NCI-H187 (cell line): ENCODE measurements around the gene TASP1.
"Not testable (repeated sequence)": the region's sequence is repeated elsewhere in the genome, so short reads cannot be mapped to it uniquely, and the experiment has no call there.

Experiments
- DNase-seq, 2 experiments: peaks; one replicate each; lab custom pipeline; 2025; lab: John Stamatoyannopoulos, UW

TASP1 gene

DNA sequence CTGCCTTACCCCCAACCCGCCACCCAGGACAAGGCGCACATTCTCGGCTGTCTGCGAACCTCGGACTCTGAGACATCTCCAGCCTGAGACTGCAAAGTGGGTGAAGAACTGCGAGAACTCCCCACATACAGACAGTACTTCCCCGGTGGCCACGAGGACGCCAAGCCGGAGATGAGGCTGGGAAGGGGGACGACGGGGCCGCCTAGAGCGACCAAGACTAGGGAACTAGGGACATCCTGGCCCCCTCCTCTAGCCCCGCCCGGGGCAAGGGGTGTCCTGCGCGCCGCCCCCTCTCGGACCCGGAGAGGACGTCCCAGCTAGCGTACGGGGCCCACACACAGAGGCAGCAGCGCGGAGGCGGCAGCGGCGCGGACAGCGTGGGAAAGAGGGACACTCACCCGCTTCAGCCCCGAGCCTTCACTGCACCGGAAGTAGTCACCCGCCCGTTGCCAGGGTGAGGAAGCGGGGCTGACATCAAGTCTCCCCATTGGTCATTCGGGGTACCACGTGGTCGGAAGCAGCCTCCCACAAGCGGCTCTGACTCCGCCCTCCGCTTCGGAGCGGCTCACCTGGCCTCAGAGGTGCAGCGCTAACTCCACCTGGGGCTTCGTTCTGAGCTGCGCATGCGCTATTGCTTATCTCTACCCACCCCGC lies at the start of gene TASP1:
TASP1 (minus strand) TSS at position 437 of the 654 bp plus-strand sequence. CDS start 8,854 bp downstream, outside the sequence.
- DNase-seq, result peak; percentile 85 to 88

DNA sequence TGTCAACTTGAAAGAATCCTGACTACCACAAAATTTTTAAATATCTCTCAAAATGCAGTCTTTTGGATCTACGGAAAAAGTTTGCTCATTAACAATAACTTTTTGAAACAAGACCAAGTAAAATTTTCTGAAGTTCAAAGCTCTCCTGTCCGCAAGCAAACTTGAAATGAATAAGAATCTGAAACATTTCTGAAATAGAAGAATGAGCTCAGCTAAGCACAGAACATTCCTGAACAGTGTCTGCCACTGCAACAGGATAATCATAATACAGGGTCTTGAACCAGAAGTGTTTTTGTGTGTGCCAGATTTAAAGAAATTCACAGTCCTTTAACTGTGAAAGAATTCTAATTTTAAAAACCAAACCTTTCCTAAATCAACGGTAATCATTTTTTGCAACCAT lies 49.1 kb upstream of the TASP1 start:
- DNase-seq, result no peak

- no peak for DNase-seq
Measured at GRCh38 chr20:13685623-13686022, 46.9 kb upstream of the TASP1 start.

DNA sequence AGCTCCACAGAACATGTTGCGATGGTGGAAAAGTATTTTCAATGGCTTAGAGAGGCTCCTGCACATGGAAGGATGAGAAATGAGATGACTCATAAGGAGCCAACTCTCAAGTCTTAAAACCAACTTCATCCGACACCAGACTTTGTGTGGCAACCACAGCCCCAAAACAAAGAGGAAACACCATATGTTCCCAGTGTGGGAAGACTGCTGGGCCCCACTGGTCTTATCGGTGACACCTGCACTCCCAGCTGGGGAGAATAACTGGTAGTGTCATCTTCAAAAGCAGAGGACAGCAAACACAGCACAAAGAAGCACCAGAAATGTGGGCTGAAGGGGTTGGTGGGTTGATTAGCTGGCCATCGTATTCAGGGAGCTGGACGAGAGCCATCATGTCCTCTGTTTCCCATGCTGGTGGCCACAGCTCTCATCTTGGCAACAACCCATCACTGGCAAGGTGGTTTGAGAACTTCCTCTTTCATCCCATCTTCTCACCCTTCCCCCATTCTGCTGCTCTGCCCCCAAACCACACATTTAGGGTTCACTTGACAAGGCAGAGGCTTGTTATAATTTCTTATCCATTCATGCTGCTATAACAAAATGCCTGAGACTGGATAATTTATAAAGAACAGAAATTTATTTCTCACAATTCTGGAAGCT lies 46.0 kb upstream of the TASP1 start:
- DNase-seq, result no peak

GRCh38 chr20:13683833-13684232 lies 45.1 kb upstream of the TASP1 start:
- no peak for DNase-seq

DNA sequence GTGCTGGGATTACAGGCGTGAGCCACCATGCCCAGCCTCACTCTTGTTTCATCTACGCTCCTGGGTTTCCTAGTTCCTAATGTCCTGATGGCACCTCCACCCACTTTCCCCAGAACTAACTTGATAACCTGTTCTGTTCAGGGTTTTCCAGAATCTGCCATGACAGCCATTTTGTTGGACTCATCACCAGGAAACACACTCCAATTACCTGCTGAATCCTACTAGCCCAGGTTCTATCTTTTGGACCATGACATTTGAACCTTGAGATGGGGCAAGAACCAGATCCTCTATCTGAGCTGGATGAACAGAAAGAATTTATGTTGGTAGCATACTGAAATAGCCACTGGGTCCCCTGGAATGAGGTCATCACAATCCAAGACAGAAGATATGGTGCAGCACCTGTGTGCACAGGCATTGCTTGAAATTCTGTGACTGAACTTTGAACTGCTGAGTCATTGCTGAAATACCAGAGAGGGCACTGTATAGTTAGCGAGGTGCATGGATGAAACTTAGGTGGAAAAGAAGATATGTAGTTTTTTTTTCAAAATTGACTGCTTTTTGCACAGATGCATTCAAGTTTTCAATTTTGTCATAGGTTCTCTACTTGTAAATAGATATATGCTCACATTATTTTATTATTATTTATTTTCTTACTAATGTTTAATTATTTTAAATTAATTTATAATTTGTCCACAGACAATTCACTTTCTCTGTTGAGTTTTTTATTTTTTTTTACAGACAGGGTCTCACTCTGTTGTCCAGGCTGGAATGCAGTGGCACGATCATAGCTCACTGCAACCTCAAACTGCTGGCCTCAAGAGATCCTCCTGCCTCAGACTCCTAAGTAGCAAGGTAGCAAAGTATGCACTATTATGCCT lies 42.8 kb upstream of the TASP1 start:
- no peak for DNase-seq

- DNase-seq, result no peak
Measured at GRCh38 chr20:13678944-13679343, 40.2 kb upstream of the TASP1 start.

DNA sequence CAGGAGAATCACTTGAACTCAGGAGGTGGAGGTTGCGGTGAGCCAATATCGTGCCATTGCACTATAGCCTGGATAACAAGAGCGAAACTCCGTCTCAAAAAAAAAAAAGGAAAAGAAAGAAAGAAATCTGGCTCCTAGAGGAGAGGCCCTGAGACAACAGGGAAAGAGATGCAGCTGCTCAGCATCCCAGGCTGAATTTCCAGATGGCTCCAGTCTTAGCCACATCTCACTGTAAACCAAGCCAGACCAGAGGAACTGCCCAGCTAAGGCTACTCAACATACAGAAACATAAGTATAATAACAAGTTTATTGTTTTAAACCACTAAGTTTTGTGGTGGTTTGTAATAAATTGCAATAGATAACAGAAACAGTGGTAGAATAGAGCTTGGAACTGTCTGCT lies 38.5 kb upstream of the TASP1 start:
- no peak for DNase-seq

DNA sequence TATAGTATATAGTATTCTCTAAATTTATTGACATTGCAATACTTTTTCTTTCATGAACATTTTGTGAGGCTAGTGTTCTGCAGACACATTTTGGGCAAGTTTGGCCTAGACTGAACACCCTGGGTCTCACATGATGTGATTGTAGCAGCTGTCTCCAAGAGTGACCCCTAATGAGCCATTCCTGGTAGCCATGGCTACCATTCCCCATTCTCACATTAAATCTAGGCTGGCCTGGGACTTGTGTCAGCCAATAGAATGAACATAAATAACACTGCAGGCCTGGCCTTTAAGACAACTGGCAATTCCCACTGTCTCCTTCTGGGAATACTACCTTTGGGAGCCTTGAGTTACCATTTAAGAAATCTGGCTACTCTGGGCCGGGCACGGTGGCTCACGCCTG lies 38.0 kb upstream of the TASP1 start:
- no peak for DNase-seq

GRCh38 chr20:13672690-13673089 lies 34.0 kb upstream of the TASP1 start:
- no peak for DNase-seq

GRCh38 chr20:13671916-13672378 lies 33.2 kb upstream of the TASP1 start:
- no peak for DNase-seq

GRCh38 chr20:13671512-13671911 lies 32.8 kb upstream of the TASP1 start:
- DNase-seq, result no peak

DNA sequence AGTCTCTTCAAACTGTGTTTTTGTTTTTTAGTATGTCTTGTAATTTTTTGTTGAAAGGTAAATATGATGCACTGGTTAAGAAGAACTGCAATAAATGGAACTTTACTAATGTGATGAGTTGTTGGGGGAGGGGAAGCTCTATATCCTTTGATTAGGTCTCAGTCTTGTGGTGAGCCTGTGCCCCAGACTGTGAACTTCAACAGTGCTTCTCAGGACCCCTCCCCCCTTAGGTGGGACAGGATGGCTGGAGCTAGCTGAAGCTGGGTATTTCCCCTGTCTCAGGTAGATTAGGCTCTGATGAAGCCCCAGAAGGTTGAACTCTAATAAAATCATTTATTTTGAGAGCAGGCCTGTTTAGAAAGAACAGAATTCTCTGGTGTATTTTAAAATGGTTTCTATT lies 31.4 kb upstream of the TASP1 start:
- no peak for DNase-seq

- no peak for DNase-seq
Measured at GRCh38 chr20:13665709-13666395, 27.1 kb upstream of the TASP1 start.

GRCh38 chr20:13661070-13661685 lies 22.4 kb upstream of the TASP1 start:
- DNase-seq, result no peak

DNA sequence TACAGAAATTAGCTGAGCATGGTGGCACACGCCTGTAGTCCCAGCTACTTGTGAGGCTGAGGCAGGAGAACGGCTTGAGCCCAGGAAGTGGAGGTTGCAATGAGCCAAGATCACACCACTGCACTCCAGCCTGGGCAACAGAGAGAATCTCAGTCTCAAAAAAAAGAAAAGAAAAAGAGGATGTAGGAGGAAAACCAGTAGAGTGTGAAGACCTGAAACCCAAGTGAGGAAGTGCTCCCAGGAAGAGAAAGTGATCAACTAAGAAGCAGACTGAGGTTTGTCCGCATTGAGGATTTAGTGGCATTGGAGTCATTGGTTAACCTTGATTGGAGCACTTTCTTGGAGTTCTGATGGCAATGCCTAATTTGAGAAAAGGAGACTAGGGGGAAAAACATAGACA lies 20.6 kb upstream of the TASP1 start:
- no peak for DNase-seq

DNA sequence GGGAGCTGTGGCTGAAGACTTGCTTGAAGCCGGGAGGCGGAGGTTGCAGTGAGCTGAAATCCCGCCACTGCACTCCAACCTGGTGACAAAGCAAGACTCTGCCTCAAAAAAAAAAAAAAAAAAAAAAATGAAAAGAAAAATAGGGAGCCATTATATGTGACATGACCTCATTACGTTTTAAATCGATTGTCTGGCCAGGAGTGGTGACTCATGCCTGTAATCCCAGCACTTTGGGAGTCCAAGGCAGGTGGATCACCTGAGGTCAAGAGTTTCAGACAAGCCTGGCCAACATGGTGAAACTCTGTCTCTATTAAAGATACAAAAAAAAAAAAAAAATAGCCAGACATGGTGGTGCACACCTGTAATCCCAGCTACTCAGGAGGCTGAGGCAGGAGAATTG lies 19.3 kb upstream of the TASP1 start:
- DNase-seq, result not testable (repeated sequence)

- DNase-seq, result no peak
Measured at GRCh38 chr20:13656721-13657368, 18.1 kb upstream of the TASP1 start.

DNA sequence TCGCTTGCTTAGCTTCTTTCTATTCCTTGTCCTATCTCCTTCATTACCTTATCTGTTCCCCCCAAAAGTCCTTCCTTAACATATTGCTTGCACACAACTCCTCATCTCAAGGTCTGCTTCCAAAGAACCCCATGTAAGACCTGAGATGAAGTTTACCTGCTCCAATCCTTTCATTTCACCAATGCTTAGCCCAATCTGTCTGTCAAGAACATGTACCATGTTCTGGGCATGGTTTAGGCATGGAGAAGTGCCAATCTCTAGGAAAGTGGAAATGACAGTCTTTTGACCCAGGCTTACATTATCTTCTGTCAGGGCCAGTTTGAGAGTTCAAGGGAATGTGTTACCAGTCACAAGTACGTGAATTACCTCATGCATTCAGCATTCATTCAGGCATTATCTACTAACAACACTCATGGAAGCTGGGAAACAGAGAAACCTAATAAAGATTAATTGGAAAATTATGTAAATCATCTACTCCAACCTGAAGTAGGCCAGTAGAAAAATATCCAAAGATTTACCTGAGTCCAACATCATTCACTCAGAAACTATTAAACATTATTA lies 15.8 kb upstream of the TASP1 start:
- DNase-seq, result no peak

DNA sequence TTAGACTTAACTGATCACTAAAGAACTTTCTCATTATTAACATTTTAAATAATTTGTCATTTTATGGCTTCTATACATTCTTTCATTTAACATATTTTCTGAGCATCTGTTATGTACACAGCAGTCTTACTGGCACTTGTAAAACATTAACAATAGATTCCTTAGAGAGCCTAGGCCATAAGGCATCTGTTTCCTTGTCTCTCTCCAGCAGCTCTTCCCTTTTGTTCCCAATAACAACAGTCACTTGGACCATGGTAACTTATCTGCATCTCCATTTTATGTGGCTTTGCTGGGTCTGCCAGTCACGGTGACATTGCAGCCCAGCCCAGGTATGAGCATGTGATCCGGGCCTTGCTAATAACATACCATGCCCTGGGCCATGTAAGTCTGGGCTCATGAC lies 11.7 kb upstream of the TASP1 start:
- DNase-seq, result no peak
